Measurements from ENCODE around the gene GPI.

GPI gene

DNA sequence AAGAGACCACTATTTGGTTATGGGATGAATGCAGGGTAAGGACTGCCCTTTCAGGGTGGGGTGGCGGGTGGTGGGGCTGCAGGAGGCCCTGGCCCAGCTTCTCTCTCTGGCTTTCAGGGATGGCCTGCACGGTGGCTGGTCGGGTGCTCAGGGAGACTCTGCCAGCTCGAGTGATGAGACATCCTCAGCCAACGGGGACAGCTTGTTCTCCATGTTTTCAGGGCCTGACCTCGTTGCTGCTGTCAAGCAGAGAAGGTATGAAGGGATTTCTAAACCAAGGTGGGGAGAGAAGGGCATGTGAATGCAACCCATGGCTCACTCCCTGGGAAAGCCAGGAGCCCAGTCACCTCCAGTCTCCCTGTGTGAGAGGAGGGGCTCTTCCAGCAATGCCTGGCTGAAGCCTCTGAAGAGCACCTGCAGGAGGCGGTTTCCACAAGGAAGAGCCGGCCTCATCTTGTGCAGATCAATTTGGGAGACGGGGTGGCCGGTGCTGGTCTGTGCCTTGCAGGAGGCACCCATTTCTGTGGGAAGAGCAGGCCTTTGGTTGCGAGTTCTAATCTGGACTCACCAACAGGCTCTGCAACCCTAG, 16.0 kb upstream of the GPI start:
- Histone ChIP-seq H3K4me3 (no peak overlapping the region), H3K4me2 (no peak overlapping the region), H3K27me3 (no peaks in the 10 kb centered on the region), H4K20me1 (peaks cover 0 to 5% (median 0%) of the 10 kb centered on the region in 11 experiments; a peak in 1 of 22 replicates), H3K9me3 (replicated peaks in 1 of 11) (peaks cover 4 to 20% (median 9%) of the 10 kb centered on the region in 11 experiments; a peak in 16 of 22 replicates), H3K4me1 (peaks cover 0 to 21% (median 9%) of the 10 kb centered on the region in 10 experiments; a peak in 15 of 20 replicates), H3K27ac (no peak overlapping the region), H3K9ac (no peak overlapping the region), H3K36me3 (peaks cover 15 to 84% (median 44%) of the 10 kb centered on the region in 11 experiments; a peak in 21 of 22 replicates)
- TF ChIP-seq Cebpa-rat (IDR thresholded peaks at IDR 0.05) = no peak

DNA sequence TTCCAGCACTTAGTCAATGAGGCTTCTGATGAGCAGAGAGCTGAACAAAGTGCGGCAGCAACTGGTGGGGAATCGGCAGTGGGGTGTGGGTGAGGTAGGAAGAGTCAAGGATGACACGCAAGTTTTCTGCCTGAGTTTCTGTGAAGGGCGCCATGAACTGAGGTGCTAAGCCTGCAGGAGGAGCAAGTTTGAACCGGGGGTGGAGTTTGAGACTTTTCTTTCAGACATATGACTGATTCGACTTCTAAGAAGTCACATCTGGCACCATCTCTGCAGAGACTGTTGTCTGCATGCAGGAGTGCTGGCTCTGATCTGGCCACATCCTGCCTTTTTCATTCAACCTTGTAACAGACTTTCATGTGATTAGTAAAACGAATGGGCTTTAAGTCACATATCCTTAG, 14.8 kb upstream of the GPI start:
- TF ChIP-seq Cebpa-rat (IDR thresholded peaks at IDR 0.05) = no peak
- Histone ChIP-seq H3K27me3 (no peaks in the 10 kb centered on the region), H3K4me2 (peak overlapping the region in 9 of 11 experiments; percentile 1 to 55 (median 28); a peak in 11 of 22 replicates), H4K20me1 (peaks cover 0 to 5% (median 0%) of the 10 kb centered on the region in 11 experiments; a peak in 1 of 22 replicates), H3K4me3 (no peak overlapping the region), H3K27ac (peak overlapping the region in 2 of 11 experiments; percentile 19 to 22; a peak in 4 of 22 replicates), H3K4me1 (peaks cover 0 to 21% (median 9%) of the 10 kb centered on the region in 10 experiments; a peak in 15 of 20 replicates), H3K9me3 (replicated peaks in 1 of 11) (peaks cover 2 to 14% (median 6%) of the 10 kb centered on the region in 11 experiments; a peak in 16 of 22 replicates), H3K36me3 (peaks cover 19 to 83% (median 41%) of the 10 kb centered on the region in 11 experiments; a peak in 21 of 22 replicates), H3K9ac (no peak overlapping the region)

DNA sequence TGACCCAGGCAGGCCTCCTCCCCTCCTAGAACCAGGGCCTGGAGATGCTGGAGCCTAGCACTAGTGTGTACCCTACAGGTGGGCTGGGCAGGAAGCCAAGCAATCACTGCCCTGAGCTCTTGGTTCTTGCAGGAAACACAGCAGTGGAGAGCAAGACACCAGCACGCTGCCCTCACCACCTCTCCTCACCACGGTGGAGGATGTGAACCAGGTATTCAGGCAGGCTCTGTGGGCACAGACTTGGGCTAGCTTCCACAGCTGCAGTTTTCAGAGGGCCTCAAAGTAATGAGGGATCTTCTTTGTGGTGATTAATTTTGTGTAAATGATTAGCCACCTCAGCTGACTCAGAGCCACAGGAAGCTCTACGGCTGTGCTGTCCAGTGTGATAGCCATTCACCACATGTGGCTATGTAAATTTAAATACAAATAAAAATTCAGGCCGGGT, 13.6 kb upstream of the GPI start:
- Histone ChIP-seq H4K20me1 (peaks cover 0 to 5% (median 0%) of the 10 kb centered on the region in 11 experiments; a peak in 1 of 22 replicates), H3K9ac (no peak overlapping the region), H3K27ac (no peak overlapping the region), H3K9me3 (replicated peaks in 1 of 11) (peaks cover 0 to 9% (median 0%) of the 10 kb centered on the region in 11 experiments; a peak in 1 of 22 replicates), H3K4me3 (no peak overlapping the region), H3K27me3 (no peaks in the 10 kb centered on the region), H3K36me3 (peaks cover 18 to 83% (median 39%) of the 10 kb centered on the region in 11 experiments; a peak in 19 of 22 replicates), H3K4me1 (peaks cover 0 to 21% (median 9%) of the 10 kb centered on the region in 10 experiments; a peak in 15 of 20 replicates), H3K4me2 (peak overlapping the region in 2 of 11 experiments; percentile 14 to 28; a peak in 2 of 22 replicates)
- TF ChIP-seq Cebpa-rat (IDR thresholded peaks at IDR 0.05) = no peak

DNA sequence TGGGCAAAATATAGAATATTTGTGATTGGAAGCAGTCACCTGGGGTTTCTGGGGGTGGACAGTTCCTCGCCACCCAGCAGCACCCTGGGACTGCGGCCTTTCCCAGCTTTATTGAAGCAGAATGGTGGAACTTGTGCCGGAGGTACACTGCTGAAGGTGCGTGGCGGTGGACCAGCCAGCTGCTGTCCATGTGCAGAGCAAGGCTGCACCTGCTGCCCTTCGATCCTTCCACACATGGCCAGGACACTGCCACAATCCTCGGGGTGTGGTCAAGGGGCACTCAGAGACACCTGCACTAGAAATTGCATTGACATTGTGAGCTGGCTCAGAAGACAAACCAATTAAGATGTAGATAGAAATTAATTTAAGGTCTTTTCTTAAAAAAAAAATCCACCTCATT, 11.4 kb upstream of the GPI start:
- no peak for TF ChIP-seq Cebpa-rat (IDR thresholded peaks at IDR 0.05)
- no peaks in the 10 kb centered on the region for H3K27me3 ChIP-seq
- H4K20me1 ChIP-seq = no peaks in the 10 kb centered on the region
- H3K4me2 ChIP-seq = no peak overlapping the region
- H3K4me3 ChIP-seq = no peak overlapping the region
- peaks cover 0 to 9% (median 0%) of the 10 kb centered on the region in 11 experiments; a peak in 1 of 22 replicates for H3K9me3 ChIP-seq (replicated peaks in 1 of 11)
- H3K4me1 ChIP-seq = peaks cover 6 to 38% (median 22%) of the 10 kb centered on the region in 10 experiments; a peak in 19 of 20 replicates
- H3K27ac ChIP-seq = no peak overlapping the region
- peaks cover 13 to 62% (median 31%) of the 10 kb centered on the region in 11 experiments; a peak in 19 of 22 replicates for H3K36me3 ChIP-seq
- H3K9ac ChIP-seq = no peak overlapping the region

DNA sequence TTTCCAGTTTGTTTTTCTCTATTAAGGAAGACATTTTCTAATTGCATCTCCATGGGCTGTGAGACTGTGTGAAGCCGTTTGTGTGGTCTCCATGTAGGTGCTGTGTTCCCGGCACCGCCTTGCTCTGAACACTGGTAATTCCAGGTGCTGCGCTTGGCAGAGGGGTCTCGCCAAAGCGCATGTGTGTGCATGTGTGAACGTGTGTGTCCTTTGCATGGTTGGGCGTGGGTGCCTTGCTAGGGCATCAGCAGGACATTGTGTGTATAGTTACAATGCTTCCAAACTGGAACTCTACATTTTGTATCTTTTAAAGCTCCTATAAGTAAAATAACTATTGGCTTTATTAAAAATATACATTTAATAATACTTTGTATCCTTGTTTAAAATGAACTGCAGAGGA, 9.8 kb upstream of the GPI start:
- no peak for TF ChIP-seq Cebpa-rat (IDR thresholded peaks at IDR 0.05)
- peaks cover 19 to 44% (median 30%) of the 10 kb centered on the region in 10 experiments for H3K4me1 ChIP-seq

DNA sequence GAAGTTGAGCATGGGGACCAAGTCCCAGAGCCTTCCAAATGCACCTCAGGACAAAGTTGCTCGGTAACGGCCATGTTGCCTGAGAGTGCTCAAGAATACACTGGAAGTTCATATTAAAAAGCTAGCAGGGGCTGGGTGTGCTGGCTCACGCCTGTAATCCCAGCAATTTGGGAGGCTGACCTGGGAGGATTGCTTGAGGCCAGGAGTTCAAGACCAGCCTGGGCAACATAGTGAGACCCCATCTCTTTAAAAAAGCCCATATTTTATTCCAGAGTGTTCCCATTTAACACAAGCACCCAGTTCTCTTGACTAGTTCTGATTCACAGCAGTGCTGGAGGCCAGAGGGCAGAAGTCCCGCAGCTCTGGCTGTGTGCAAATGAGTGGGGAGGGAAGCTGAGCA, 8.1 kb upstream of the GPI start:
- peak overlapping the region in 1 of 11 experiments; percentile 87; a peak in 1 of 22 replicates for H3K27ac ChIP-seq
- no peak overlapping the region; a peak in 1 of 22 replicates for H3K4me2 ChIP-seq
- H4K20me1 ChIP-seq = no peaks in the 10 kb centered on the region
- H3K4me1 ChIP-seq = peaks cover 20 to 35% (median 31%) of the 10 kb centered on the region in 10 experiments
- H3K9me3 ChIP-seq (replicated peaks in 1 of 11) = no peaks in the 10 kb centered on the region
- TF ChIP-seq Cebpa-rat (IDR thresholded peaks at IDR 0.05) = no peak
- H3K9ac ChIP-seq = no peak overlapping the region
- H3K4me3 ChIP-seq = no peak overlapping the region
- peaks cover 4 to 37% (median 22%) of the 10 kb centered on the region in 11 experiments; a peak in 16 of 22 replicates for H3K36me3 ChIP-seq
- no peaks in the 10 kb centered on the region for H3K27me3 ChIP-seq

More for the DNA sequence above, 9.8 kb upstream of the GPI start:
- H3K9ac ChIP-seq = no peak overlapping the region
- H3K27me3 ChIP-seq = no peaks in the 10 kb centered on the region
- peaks cover 4 to 46% (median 29%) of the 10 kb centered on the region in 11 experiments; a peak in 16 of 22 replicates for H3K36me3 ChIP-seq
- H3K4me2 ChIP-seq = no peak overlapping the region
- H4K20me1 ChIP-seq = no peaks in the 10 kb centered on the region
- H3K4me3 ChIP-seq = no peak overlapping the region
- no peaks in the 10 kb centered on the region for H3K9me3 ChIP-seq (replicated peaks in 1 of 11)
- H3K27ac ChIP-seq = no peak overlapping the region

DNA sequence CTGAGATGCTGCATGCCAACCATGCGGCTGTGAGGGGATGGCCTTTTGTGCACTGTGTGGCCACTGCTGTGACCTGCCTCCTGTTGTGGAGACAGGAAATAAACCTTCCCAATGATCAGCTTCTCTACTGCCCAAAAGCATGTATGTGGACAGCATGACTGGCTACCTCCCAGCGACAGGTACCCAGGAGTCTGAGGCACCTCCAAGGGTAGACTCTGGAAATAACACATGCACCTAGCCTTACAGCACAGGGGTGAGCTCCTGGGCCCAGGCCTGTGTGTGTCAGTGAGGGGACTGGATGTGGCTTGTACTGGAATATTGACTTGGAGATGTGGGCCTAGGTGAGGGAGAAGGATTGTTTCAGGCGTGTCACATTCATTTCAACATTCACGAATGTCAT, 7.6 kb upstream of the GPI start:
- TF ChIP-seq Cebpa-rat (IDR thresholded peaks at IDR 0.05) = no peak
- Histone ChIP-seq H3K9ac (no peak overlapping the region), H3K4me3 (no peak overlapping the region), H4K20me1 (no peaks in the 10 kb centered on the region), H3K36me3 (peaks cover 4 to 32% (median 20%) of the 10 kb centered on the region in 11 experiments; a peak in 16 of 22 replicates), H3K9me3 (replicated peaks in 1 of 11) (no peaks in the 10 kb centered on the region), H3K27ac (peak overlapping the region in 1 of 11 experiments; percentile 87; a peak in 1 of 22 replicates), H3K27me3 (no peaks in the 10 kb centered on the region), H3K4me2 (peak overlapping the region in 5 of 11 experiments; percentile 59 to 89 (median 78); a peak in 5 of 22 replicates), H3K4me1 (peaks cover 20 to 36% (median 31%) of the 10 kb centered on the region in 10 experiments)

DNA sequence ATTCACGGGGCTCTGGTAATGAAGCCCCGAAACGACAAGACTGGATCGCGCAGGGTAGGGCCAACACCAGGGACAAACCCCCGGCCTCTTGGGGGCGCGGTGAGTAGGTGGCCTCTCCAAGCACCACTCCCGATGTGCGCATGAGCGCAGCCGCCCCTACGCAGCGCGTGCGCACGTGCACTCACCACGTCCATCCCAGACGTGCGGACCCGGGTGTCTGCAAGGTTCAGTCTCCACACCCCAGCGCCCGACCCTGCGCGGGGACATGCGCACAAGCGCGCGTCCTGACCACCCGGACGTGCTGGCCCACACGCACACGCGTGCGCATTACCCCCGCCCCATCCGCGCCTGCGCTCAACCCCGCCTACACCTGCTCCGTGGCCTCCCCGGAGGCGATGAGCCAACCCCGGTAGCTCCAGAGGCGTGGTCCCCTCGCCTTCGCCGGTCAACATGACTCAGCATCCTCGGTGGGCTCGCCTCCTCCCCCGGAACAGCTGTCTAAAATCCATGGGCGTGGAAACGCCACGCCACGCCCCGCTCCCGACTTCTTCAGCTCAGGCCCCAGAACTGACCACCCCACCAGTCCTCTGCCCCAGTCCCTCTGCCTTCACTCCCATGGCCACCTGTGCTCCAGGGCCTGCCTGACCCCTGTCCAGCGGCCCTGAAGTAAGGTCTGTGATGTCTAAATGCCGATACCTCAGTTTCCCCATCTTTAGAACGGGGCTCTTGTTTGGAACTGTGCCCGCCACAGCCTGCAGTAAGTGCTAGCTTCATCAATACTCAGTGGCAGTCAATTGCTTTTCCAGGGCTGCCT, 5.6 kb upstream of the GPI start:
- peak overlapping the region; percentile 54 to 87 (median 72) for H3K27ac ChIP-seq
- peak overlapping the region; percentile 52 to 76 (median 71) for H3K9ac ChIP-seq
- H3K4me1 ChIP-seq = peaks cover 25 to 51% (median 35%) of the 10 kb centered on the region in 10 experiments
- no peaks in the 10 kb centered on the region for H4K20me1 ChIP-seq
- no peaks in the 10 kb centered on the region for H3K27me3 ChIP-seq
- H3K4me3 ChIP-seq = peak overlapping the region; percentile 24 to 66 (median 50)
- H3K4me2 ChIP-seq = peak overlapping the region; percentile 59 to 95 (median 78)
- H3K9me3 ChIP-seq (replicated peaks in 1 of 11) = no peaks in the 10 kb centered on the region
- peaks cover 0 to 16% (median 9%) of the 10 kb centered on the region in 11 experiments; a peak in 9 of 22 replicates for H3K36me3 ChIP-seq
- no peak for TF ChIP-seq Cebpa-rat (IDR thresholded peaks at IDR 0.05)
